SW480 (cell line): ENCODE data around the gene TXNDC2.
A peak's percentile ranks its signal among the peaks of the same experiment; 100 is the strongest.
"Not testable (repeated sequence)": the region's sequence is repeated elsewhere in the genome, so short reads cannot be mapped to it uniquely, and the experiment has no call there.

Experiments used
- DNase-seq: peaks from one replicate; pipeline ENCODE4 v3.0.0-alpha.2; 2016; ENCODE audit warnings: low spot score

TXNDC2 gene

GRCh38 chr18:9885170-9886004 lies at the start of gene TXNDC2:
Gene TXNDC2, plus strand, starts transcription at chr18:9885973. Its CDS starts 708 bp downstream, at chr18:9886681.
- no peak for DNase-seq

GRCh38 chr18:9838144-9838877 lies 47.5 kb upstream of the TXNDC2 start:
- peak; percentile 84 for DNase-seq

GRCh38 chr18:9839211-9839610 lies 46.6 kb upstream of the TXNDC2 start:
- DNase-seq, result no peak

GRCh38 chr18:9839853-9840252 lies 45.9 kb upstream of the TXNDC2 start:
- DNase-seq, result no peak

GRCh38 chr18:9841752-9842151 lies 44.0 kb upstream of the TXNDC2 start:
- no peak for DNase-seq

- DNase-seq, result no peak
Measured at GRCh38 chr18:9842448-9842847, 43.3 kb upstream of the TXNDC2 start.

GRCh38 chr18:9845256-9845655 lies 40.5 kb upstream of the TXNDC2 start:
- no peak for DNase-seq

GRCh38 chr18:9846162-9846925 lies 39.4 kb upstream of the TXNDC2 start:
- no peak for DNase-seq

GRCh38 chr18:9848170-9848879 lies 37.4 kb upstream of the TXNDC2 start:
- no peak for DNase-seq

- no peak for DNase-seq
Measured at GRCh38 chr18:9849407-9850283, 36.1 kb upstream of the TXNDC2 start.

GRCh38 chr18:9850309-9850708 lies 35.5 kb upstream of the TXNDC2 start:
- DNase-seq, result no peak

GRCh38 chr18:9851511-9851910 lies 34.3 kb upstream of the TXNDC2 start:
- DNase-seq, result no peak

- DNase-seq, result no peak
Measured at GRCh38 chr18:9852266-9853081, 33.3 kb upstream of the TXNDC2 start.

GRCh38 chr18:9854801-9855676 lies 30.7 kb upstream of the TXNDC2 start:
- no peak for DNase-seq

- no peak for DNase-seq
Measured at GRCh38 chr18:9855681-9856080, 30.1 kb upstream of the TXNDC2 start.

GRCh38 chr18:9856092-9856491 lies 29.7 kb upstream of the TXNDC2 start:
- no peak for DNase-seq

GRCh38 chr18:9857479-9857998 lies 28.2 kb upstream of the TXNDC2 start:
- DNase-seq, result not testable (repeated sequence)

GRCh38 chr18:9858642-9859041 lies 27.1 kb upstream of the TXNDC2 start:
- DNase-seq, result no peak

- no peak for DNase-seq
Measured at GRCh38 chr18:9859232-9859631, 26.5 kb upstream of the TXNDC2 start.
